Stomach (tissue), 9 donors: ENCODE results near the gene SORCS1. TPM values are rescaled to one million over a fixed set of nuclear protein-coding genes. Genes with fewer than 3 reads are reported as not detected.

Source experiments
- DNase-seq, 2 donors: peaks; one replicate each; pipeline versions ENCODE4 v3.0.0 to v3.0.0-alpha.2; 2013 to 2019
- H3K27ac ChIP-seq, 5 donors: fragments of 200-600 bp in 4 of 5; sonication (generic) in 4 of 5; one replicate each; pipeline ENCODE4 v1.5.1; 2013 to 2019; ENCODE audit warnings: mild to moderate bottlenecking in 1 of 5, moderate library complexity in 1 of 5
- H3K27me3 ChIP-seq, 3 donors: fragments of 200-600 bp; sonication (generic); one replicate each; pipeline ENCODE4 v1.5.1; 2017 to 2019; ENCODE audit warnings: mixed run types in 1 of 3
- H3K36me3 ChIP-seq, 4 donors: fragments of 200-600 bp; sonication (generic); 1 replicate in 3 of 4; 2 replicates in 1 of 4; pipeline ENCODE4 v1.5.1; 2016 to 2019
- H3K4me1 ChIP-seq, 4 donors: fragments of 200-600 bp; sonication (generic); one replicate each; pipeline ENCODE4 v1.5.1; 2016 to 2019
- H3K4me3 ChIP-seq, 4 donors: fragments of 200-600 bp; sonication (generic) in 3 of 4; one replicate each; pipeline ENCODE4 v1.5.1; 2016 to 2019; ENCODE audit warnings: mild to moderate bottlenecking in 1 of 4
- H3K9me3 ChIP-seq, 4 donors: fragments of 200-600 bp; sonication (generic); one replicate each; pipeline ENCODE4 v1.5.1; 2016 to 2019
- CTCF ChIP-seq, 7 experiments: fragments of 450-650 bp in 4 of 7; fragments of 200-600 bp in 3 of 7; sonication (generic) in 3 of 7; IDR thresholded peaks; one replicate each; pipeline ENCODE4 v1.5.1; 2016 to 2019; ENCODE audit warnings: antibody characterized with exemption in 7 of 7, control low read depth in 2 of 7, mild to moderate bottlenecking in 1 of 7
- EP300 ChIP-seq: sonication (generic); formaldehyde crosslinking; IDR thresholded peaks from one replicate; pipeline ENCODE4 v1.6.1; 2017; ENCODE audit warnings: antibody characterized with exemption
- POLR2A ChIP-seq, 4 donors: fragments of 450-650 bp; IDR thresholded peaks; one replicate each; pipeline ENCODE4 v1.6.1; 2016; ENCODE audit warnings: antibody characterized with exemption in 4 of 4, control low read depth in 2 of 4, mild to moderate bottlenecking in 1 of 4, moderate library complexity in 1 of 4
- POLR2AphosphoS5 ChIP-seq, 3 donors: sonication (generic); formaldehyde crosslinking; IDR thresholded peaks; one replicate each; pipeline ENCODE4 v1.6.1; 2016; ENCODE audit warnings: antibody characterized with exemption in 3 of 3
- WGBS, 5 donors: extraction: QIAGEN DNeasy Blood & Tissue Kit in 3 of 5; methylation state at CpG; one replicate each; pipeline versions ENCODE4 v1.1.5 to v1.1.7; 2013 to 2018; 5-methylcytosine and 5-hydroxymethylcytosine counted together
- intact Hi-C: fragments of 100-400 bp; cut with DNase I; formaldehyde crosslinking; loops from one replicate; pipeline ENCODE4 v1.15.1; 2023; ENCODE audit warnings: low total_unique reads
- polyA plus RNA-seq, 3 donors: library from polyadenylated mRNA; stranded (reverse); fragments of 200-250 nt; gene quantifications; one replicate each; pipeline ENCODE4 v1.2.3, GENCODE V29; 2013
- total RNA-seq, 5 donors: library from RNA; depleted of rRNA; stranded (reverse); fragments of >200 nt; gene quantifications; one replicate each; pipeline versions ENCODE4 v1.1.0 to v1.2.3, GENCODE V29; 2014 to 2016
- donor health status: healthy with polysubstance abuse.
- donor health status: Bipolar disorder and iron deficiency.
- donor health status: healthy.

SORCS1 gene
- total and polyA plus RNA-seq, 8 donors, result 0.25 to 10.1 (median 0.69) TPM

- 51 to 79% (median 78%) methylated on average over 5 of the region's 5 CpGs for WGBS, 5 donors
- intact Hi-C loops, result no loop called here
- H3K27me3 ChIP-seq, result no peaks in the 10 kb centered on the region
- H3K27ac ChIP-seq, result no peak overlapping the region
- H3K36me3 ChIP-seq, result no peaks in the 10 kb centered on the region
- TF ChIP-seq CTCF (IDR thresholded peaks at IDR 0.05) (no peak), POLR2AphosphoS5 (IDR thresholded peaks at IDR 0.05) (no peak), POLR2A (IDR thresholded peaks at IDR 0.05) (no peak), EP300 (no peak)
- no peaks in the 10 kb centered on the region for H3K4me1 ChIP-seq
- peaks cover 0 to 18% (median 9%) of the 10 kb centered on the region in 4 donors for H3K9me3 ChIP-seq
- no peak for DNase-seq
- H3K4me3 ChIP-seq, result no peak overlapping the region
Measured at GRCh38 chr10:106873770-106874603, 290.5 kb downstream of the SORCS1 start.

GRCh38 chr10:106872176-106872575 lies 292.3 kb downstream of the SORCS1 start:
- Histone ChIP-seq H3K4me1 (no peaks in the 10 kb centered on the region), H3K36me3 (no peaks in the 10 kb centered on the region), H3K4me3 (no peak overlapping the region), H3K27me3 (no peaks in the 10 kb centered on the region), H3K9me3 (peaks cover 0 to 24% (median 9%) of the 10 kb centered on the region in 4 donors), H3K27ac (no peak overlapping the region)
- TF ChIP-seq CTCF (IDR thresholded peaks at IDR 0.05), result no peak
- no peak for TF ChIP-seq POLR2A (IDR thresholded peaks at IDR 0.05)
- no peak for TF ChIP-seq POLR2AphosphoS5 (IDR thresholded peaks at IDR 0.05)
- no peak for TF ChIP-seq EP300
- WGBS, 5 donors, result 64 to 85% (median 81%) methylated on average over 2 of the region's 2 CpGs
- DNase-seq, result no peak
- intact Hi-C loops, result no loop called here

- DNase-seq, result no peak
- Histone ChIP-seq H3K27me3 (no peaks in the 10 kb centered on the region), H3K9me3 (peaks cover 0 to 27% (median 9%) of the 10 kb centered on the region in 4 donors), H3K4me1 (no peaks in the 10 kb centered on the region), H3K27ac (no peak overlapping the region), H3K4me3 (no peak overlapping the region), H3K36me3 (no peaks in the 10 kb centered on the region)
- intact Hi-C loops, result no loop called here
- 79 to 82% (median 81%) methylated on average over 7 of the region's 7 CpGs for WGBS, 5 donors
- TF ChIP-seq POLR2AphosphoS5 (IDR thresholded peaks at IDR 0.05) (no peak), POLR2A (IDR thresholded peaks at IDR 0.05) (no peak), EP300 (no peak), CTCF (IDR thresholded peaks at IDR 0.05) (no peak)
Measured at GRCh38 chr10:106866244-106866845, 298.2 kb downstream of the SORCS1 start.

GRCh38 chr10:106864031-106864430 lies 300.5 kb downstream of the SORCS1 start:
- intact Hi-C loops, result no loop called here
- no peak for TF ChIP-seq POLR2AphosphoS5 (IDR thresholded peaks at IDR 0.05)
- peaks cover 0 to 14% (median 0%) of the 10 kb centered on the region in 4 donors for H3K9me3 ChIP-seq
- 81 to 90% (median 82%) methylated on average over 6 to 8 of the region's 8 CpGs for WGBS, 5 donors
- DNase-seq, result no peak
- H3K4me3 ChIP-seq, result no peak overlapping the region
- no peaks in the 10 kb centered on the region for H3K36me3 ChIP-seq
- no peak overlapping the region for H3K27ac ChIP-seq
- H3K4me1 ChIP-seq, result no peaks in the 10 kb centered on the region
- no peaks in the 10 kb centered on the region for H3K27me3 ChIP-seq

GRCh38 chr10:106863549-106863948 lies 301.0 kb downstream of the SORCS1 start:
- Histone ChIP-seq H3K4me1 (no peaks in the 10 kb centered on the region), H3K27me3 (no peaks in the 10 kb centered on the region), H3K27ac (no peak overlapping the region), H3K4me3 (no peak overlapping the region), H3K9me3 (peaks cover 0 to 14% (median 0%) of the 10 kb centered on the region in 4 donors), H3K36me3 (no peaks in the 10 kb centered on the region)
- intact Hi-C loops, result no loop called here
- DNase-seq, result no peak
- 64 to 81% (median 72%) methylated on average over 2 of the region's 2 CpGs for WGBS, 5 donors
- no peak for TF ChIP-seq EP300
- TF ChIP-seq POLR2AphosphoS5 (IDR thresholded peaks at IDR 0.05), result no peak
- TF ChIP-seq POLR2A (IDR thresholded peaks at IDR 0.05), result no peak
- TF ChIP-seq CTCF (IDR thresholded peaks at IDR 0.05), result no peak
